Upper lobe of left lung (tissue), 4 donors: Measurements from ENCODE around the gene CHCHD3.

ENCODE experiments used
- POLR2A ChIP-seq, 4 donors: fragments of 450-650 bp; IDR thresholded peaks; one replicate each; pipeline ENCODE4 v1.5.1; 2016 to 2017; ENCODE audit warnings: antibody characterized with exemption in 4 of 4, mild to moderate bottlenecking in 2 of 4
- TF ChIP-seq, protein P1 (sequence below), 6 experiments: fragments of 450-650 bp in 4 of 6; fragments of 200-600 bp in 2 of 6; sonication (generic) in 2 of 6; IDR thresholded peaks; one replicate each; pipeline ENCODE4 v1.5.1; 2016 to 2019; ENCODE audit warnings: antibody characterized with exemption in 6 of 6

- TF ChIP-seq, protein P1, sequence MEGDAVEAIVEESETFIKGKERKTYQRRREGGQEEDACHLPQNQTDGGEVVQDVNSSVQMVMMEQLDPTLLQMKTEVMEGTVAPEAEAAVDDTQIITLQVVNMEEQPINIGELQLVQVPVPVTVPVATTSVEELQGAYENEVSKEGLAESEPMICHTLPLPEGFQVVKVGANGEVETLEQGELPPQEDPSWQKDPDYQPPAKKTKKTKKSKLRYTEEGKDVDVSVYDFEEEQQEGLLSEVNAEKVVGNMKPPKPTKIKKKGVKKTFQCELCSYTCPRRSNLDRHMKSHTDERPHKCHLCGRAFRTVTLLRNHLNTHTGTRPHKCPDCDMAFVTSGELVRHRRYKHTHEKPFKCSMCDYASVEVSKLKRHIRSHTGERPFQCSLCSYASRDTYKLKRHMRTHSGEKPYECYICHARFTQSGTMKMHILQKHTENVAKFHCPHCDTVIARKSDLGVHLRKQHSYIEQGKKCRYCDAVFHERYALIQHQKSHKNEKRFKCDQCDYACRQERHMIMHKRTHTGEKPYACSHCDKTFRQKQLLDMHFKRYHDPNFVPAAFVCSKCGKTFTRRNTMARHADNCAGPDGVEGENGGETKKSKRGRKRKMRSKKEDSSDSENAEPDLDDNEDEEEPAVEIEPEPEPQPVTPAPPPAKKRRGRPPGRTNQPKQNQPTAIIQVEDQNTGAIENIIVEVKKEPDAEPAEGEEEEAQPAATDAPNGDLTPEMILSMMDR (IDR thresholded peaks at IDR 0.05) = no peak
- TF ChIP-seq POLR2A (IDR thresholded peaks at IDR 0.05) = no peak
Measured at GRCh38 chr7:132765861-132766260, 316.0 kb downstream of the CHCHD3 start.
